ENCODE results near the gene ITGB5. TPM values are rescaled to one million over a fixed set of nuclear protein-coding genes. Genes with fewer than 3 reads are reported as not detected.

ITGB5 gene
- total RNA-seq, 2 experiments from 2014 or later: 0.47 to 0.85 TPM

DNA sequence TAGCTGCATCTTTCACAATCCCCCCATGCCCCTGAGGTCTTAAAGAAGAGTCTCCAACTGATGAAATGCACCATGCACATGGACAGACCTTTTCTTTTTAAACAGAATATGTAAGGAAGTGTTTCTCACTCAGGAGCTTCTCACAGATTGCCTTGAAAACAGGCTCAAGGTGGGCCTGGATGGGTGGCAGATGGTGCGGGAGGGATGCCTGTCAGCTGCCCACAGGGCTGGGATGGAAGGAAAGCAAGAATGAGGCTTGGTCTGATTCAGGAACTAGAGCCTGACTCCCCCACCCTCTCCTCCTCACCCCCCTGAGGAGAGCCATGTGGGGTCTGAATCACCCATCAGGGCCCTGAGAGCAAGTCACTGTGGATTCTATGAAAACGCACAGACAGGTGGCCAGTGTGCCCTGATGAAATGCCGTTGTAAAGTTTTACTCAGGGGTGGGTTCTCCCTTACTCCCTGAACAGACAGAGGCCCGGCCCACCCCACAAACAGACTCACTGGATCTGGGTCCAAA lies 89.7 kb downstream of the ITGB5 start:
- H3K36me3 ChIP-seq (ENCODE audit: insufficient read depth, low read length): no peaks in the 10 kb centered on the region
- intact Hi-C loops (cut with DNase I, micrococcal nuclease): no loop called here
- Mint-ChIP-seq H3K4me1 (ENCODE audit: low read depth) (no peaks in the 10 kb centered on the region), H3K27me3 (no peaks in the 10 kb centered on the region), H3K4me3 (no peak overlapping the region), H3K27ac (no peak overlapping the region), H3K36me3 (ENCODE audit: low read depth) (no peaks in the 10 kb centered on the region), H3K9me3 (no peaks in the 10 kb centered on the region)
- no peaks in the 10 kb centered on the region for H3K9me3 ChIP-seq (ENCODE audit: control insufficient read depth in 1 of 2, insufficient read depth in 1 of 2, low read length in 2 of 2)
- ChIA-PET POLR2A (no interaction called here), CTCF (interaction anchor here (0.6 kb wide), 1 partner anchor 798 kb away, joined by 3 read pairs; no protein-coding TSS in a partner anchor)
- no peaks in the 10 kb centered on the region for H3K4me1 ChIP-seq (ENCODE audit: insufficient read depth, low read length)
- DNase-seq: no peak
- H3K4me3 ChIP-seq (ENCODE audit: low read length): no peak overlapping the region
- no peak for ATAC-seq (ENCODE audit: poor library complexity)
- no peaks in the 10 kb centered on the region for H3K27me3 ChIP-seq (ENCODE audit: control insufficient read depth in 1 of 2, insufficient read depth in 2 of 2, low read length in 2 of 2)
- H3K27ac ChIP-seq (ENCODE audit: low read depth in 1 of 2, low read length in 2 of 2): no peak overlapping the region
- TF ChIP-seq, protein P1, sequence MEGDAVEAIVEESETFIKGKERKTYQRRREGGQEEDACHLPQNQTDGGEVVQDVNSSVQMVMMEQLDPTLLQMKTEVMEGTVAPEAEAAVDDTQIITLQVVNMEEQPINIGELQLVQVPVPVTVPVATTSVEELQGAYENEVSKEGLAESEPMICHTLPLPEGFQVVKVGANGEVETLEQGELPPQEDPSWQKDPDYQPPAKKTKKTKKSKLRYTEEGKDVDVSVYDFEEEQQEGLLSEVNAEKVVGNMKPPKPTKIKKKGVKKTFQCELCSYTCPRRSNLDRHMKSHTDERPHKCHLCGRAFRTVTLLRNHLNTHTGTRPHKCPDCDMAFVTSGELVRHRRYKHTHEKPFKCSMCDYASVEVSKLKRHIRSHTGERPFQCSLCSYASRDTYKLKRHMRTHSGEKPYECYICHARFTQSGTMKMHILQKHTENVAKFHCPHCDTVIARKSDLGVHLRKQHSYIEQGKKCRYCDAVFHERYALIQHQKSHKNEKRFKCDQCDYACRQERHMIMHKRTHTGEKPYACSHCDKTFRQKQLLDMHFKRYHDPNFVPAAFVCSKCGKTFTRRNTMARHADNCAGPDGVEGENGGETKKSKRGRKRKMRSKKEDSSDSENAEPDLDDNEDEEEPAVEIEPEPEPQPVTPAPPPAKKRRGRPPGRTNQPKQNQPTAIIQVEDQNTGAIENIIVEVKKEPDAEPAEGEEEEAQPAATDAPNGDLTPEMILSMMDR (IDR thresholded peaks at IDR 0.05): no peak

DNA sequence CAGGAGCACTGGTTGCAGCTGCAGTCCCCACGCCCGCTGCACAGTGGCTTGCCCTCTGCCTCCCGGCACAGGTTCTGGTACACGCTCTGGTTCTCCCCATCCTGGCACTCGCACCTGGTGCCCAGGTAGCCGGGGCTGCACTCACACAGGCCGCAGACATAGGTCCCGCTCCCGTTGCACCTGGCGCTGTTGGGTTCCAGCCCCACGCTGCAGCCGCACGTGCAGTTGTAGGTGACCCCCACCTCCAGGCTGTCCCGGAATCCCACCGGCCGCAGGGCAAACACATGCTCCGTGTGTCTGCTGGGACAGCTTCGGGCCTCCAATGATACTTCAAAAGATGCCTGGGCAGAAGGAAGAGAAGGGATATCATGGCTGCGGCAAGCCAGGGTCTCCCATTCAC lies 90.7 kb downstream of the ITGB5 start:
- Histone ChIP-seq H3K36me3 (ENCODE audit: insufficient read depth, low read length) (no peaks in the 10 kb centered on the region), H3K27me3 (ENCODE audit: control insufficient read depth in 1 of 2, insufficient read depth in 2 of 2, low read length in 2 of 2) (no peaks in the 10 kb centered on the region), H3K27ac (ENCODE audit: low read depth in 1 of 2, low read length in 2 of 2) (no peak overlapping the region), H3K4me1 (ENCODE audit: insufficient read depth, low read length) (no peaks in the 10 kb centered on the region), H3K4me3 (ENCODE audit: low read length) (no peak overlapping the region), H3K9me3 (ENCODE audit: control insufficient read depth in 1 of 2, insufficient read depth in 1 of 2, low read length in 2 of 2) (no peaks in the 10 kb centered on the region)
- Mint-ChIP-seq H3K4me1 (ENCODE audit: low read depth) (no peaks in the 10 kb centered on the region), H3K4me3 (no peak overlapping the region), H3K27ac (no peak overlapping the region), H3K36me3 (ENCODE audit: low read depth) (no peaks in the 10 kb centered on the region), H3K9me3 (no peaks in the 10 kb centered on the region), H3K27me3 (no peaks in the 10 kb centered on the region)
- no peak for DNase-seq
- intact Hi-C loops (cut with DNase I, micrococcal nuclease): no loop called here
- POLR2A ChIA-PET: no interaction called here
- TF ChIP-seq, protein P1 (IDR thresholded peaks at IDR 0.05): no peak
- CTCF ChIA-PET: no interaction called here
- no peak for ATAC-seq (ENCODE audit: poor library complexity)

- no peak overlapping the region for H3K4me3 ChIP-seq (ENCODE audit: low read length)
- no peak overlapping the region for H3K4me3 Mint-ChIP-seq
- POLR2A ChIA-PET: no interaction called here
- no peaks in the 10 kb centered on the region for H3K4me1 Mint-ChIP-seq (ENCODE audit: low read depth)
- intact Hi-C loops (cut with DNase I, micrococcal nuclease): no loop called here
- no peaks in the 10 kb centered on the region for H3K36me3 Mint-ChIP-seq (ENCODE audit: low read depth)
- DNase-seq: no peak
- CTCF ChIA-PET: no interaction called here
- no peak overlapping the region for H3K27ac ChIP-seq (ENCODE audit: low read depth in 1 of 2, low read length in 2 of 2)
- ATAC-seq (ENCODE audit: poor library complexity): no peak
- no peaks in the 10 kb centered on the region for H3K4me1 ChIP-seq (ENCODE audit: insufficient read depth, low read length)
- no peaks in the 10 kb centered on the region for H3K27me3 ChIP-seq (ENCODE audit: control insufficient read depth in 1 of 2, insufficient read depth in 2 of 2, low read length in 2 of 2)
- TF ChIP-seq, protein P1 (IDR thresholded peaks at IDR 0.05): no peak
- no peaks in the 10 kb centered on the region for H3K27me3 Mint-ChIP-seq
- no peaks in the 10 kb centered on the region for H3K9me3 Mint-ChIP-seq
- no peak overlapping the region for H3K27ac Mint-ChIP-seq
- no peaks in the 10 kb centered on the region for H3K9me3 ChIP-seq (ENCODE audit: control insufficient read depth in 1 of 2, insufficient read depth in 1 of 2, low read length in 2 of 2)
- no peaks in the 10 kb centered on the region for H3K36me3 ChIP-seq (ENCODE audit: insufficient read depth, low read length)
These were observed 94.0 kb downstream of the ITGB5 start for GRCh38 chr3:124793054-124793739.

Measured in CD4-positive, alpha-beta T cell (primary cell).